ENCODE results near the gene CCN5.
"Not testable (repeated sequence)": the region's sequence is repeated elsewhere in the genome, so short reads cannot be mapped to it uniquely, and the experiment has no call there.

Gene CCN5, protein sequence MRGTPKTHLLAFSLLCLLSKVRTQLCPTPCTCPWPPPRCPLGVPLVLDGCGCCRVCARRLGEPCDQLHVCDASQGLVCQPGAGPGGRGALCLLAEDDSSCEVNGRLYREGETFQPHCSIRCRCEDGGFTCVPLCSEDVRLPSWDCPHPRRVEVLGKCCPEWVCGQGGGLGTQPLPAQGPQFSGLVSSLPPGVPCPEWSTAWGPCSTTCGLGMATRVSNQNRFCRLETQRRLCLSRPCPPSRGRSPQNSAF

DNA sequence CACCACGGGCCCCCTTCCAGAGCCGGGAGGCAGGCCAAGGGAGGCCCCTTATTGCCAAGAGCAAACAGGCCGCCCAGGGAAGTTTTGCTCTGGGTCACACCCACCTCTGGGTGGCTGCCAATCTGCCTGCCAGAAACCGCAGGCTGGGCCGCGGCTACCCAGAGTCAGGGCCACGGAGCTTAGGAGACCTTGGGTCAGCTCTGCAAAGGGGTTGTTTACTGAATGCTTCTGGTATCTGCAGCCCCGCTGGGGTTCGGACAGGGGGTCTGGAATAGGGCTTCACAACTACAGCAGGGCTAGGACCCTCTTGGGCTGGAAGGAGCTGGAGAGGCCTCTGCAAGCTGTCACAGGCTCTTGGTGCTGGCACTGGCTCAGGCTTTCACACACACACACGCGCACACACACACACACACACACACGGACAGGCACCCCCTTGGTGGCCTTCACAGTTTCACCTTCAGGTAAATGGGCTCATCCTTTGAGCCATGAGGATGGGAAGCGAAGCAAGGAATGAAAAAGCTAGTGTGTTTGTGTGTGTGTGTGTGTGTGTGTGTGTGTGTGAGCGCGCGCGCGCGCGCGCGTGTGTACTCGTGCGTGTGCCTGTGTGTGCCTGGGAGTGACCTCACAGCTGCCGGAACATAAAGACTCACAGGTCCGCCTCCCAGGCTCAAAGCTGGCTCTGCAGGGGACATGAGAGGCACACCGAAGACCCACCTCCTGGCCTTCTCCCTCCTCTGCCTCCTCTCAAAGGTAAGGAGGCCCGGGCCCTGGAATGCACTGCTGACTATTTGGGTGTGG is at the start of gene CCN5:
Gene CCN5 (plus strand): TSS at position 669 of the 798 bp plus-strand sequence. CDS start 22 bp downstream, at position 691.
- DNase-seq = peak; percentile 22

- no peak for DNase-seq
Observed at GRCh38 chr20:44666066-44666465, 49.1 kb upstream of the CCN5 start.

GRCh38 chr20:44670851-44671250 is 44.3 kb upstream of the CCN5 start:
- DNase-seq = not testable (repeated sequence)

- DNase-seq = not testable (repeated sequence)
Observed at GRCh38 chr20:44671541-44671940, 43.6 kb upstream of the CCN5 start.

DNA sequence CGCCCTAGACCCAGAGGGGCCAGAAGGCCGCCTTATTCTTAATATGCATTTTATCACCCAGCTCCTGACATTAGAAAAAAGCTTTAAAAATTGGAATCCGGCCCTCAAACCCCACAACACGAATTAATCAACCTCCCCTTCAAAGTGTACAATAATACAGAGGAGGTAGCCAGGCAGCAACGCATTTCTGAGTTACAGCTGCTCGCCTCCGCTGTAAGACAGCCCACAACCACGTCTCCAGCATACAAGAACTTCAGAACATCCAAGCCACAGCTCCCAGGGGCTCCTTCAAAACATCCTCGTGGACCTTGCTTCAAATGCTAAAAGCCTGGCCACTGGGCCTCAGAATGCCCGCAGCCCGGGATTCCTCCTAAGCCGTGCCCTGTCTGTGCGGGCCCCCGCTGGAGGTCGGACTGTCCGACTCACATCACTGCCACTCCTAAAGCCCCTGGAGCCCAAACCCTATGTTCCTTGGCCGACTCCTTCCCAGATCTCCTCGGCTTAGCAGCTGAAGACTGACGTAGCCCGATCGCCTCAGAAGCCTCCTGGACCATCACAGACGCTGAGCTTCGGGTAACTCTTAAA is 42.8 kb upstream of the CCN5 start:
- DNase-seq = not testable (repeated sequence)

DNA sequence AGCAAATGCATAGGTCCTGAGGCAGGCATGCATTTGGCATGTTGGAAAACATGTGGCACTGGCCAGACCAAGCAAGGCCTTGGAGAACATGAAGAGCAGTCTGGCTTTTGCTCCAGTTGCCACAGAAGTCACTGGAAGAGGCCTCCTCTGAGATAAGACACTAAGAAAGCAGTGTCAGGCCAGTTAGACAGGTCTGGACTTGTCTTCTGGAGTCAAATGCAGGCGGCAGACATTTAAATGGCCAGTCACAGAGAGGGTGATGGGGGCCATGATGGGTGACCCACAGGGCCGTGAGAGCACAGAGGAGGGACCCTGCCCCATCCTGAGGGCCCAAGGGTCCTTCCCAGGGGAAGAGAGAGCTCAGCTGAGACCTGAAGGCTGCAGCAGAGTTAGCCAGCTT is 36.9 kb upstream of the CCN5 start:
- DNase-seq = no peak

DNA sequence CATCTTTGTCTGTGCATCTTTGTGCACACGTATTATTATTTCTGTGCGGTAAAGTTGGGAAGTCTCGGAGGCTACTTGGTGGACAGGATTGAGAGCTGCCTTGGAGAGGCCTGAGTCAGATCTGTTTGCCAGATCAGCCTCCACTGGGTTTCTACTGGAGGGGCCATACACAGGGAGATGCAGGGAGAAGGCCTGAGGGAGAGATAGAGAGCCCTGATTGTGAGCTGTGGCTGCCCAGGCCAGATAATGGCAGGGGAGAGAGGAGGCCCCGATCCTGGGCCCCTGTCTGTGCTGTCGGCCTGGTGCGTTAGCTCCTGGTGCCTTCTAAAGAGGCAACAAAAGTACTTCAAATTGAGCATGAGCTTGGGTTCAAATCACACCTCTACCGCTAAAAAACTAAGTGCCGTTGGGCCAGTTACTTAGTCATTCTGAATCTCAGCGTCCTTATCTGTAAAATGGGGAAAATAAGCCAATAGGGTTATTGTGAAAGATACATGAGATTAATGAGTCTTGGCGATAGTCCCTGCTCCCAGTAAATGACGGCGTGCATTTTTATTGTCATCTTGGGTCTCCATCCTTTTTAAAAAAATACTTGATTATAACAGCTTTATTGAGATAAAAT is 36.1 kb upstream of the CCN5 start:
- DNase-seq = no peak

DNA sequence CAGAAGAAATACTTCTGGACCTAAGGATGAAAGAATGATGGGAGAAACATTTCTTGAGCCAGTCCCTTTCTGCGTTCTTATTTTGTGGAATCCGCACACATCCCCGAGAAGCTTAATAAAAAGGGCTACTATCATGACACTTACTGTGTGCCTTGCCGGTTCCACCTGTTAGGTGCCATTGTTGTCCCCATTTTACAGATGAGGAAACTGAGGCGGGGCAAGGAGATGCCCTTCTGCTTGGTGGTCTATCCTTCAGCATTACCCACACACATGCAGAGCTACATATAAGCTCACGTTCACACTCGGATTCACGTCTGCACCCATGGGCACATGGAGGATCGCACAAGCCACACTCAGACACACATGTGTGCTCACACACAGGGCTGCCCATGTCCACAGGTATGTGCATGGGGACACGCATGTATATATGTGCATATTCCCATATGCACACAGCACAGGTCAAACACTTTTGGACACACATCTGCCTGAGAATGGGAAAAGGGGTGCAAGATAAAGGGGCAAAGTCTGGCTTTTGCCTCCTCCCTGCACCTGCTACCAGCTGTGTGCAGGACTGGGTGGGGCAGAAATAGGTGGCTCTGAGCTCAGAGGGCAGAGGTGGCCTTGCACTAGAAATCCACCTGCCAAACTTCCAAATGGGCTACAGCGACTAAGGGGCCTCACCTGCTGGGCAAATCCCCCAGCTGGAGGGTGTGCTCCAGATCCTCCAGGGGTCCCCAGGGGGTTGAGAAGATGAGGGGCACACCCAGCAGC is 33.2 kb upstream of the CCN5 start:
- no peak for DNase-seq

GRCh38 chr20:44683263-44684046 is 31.7 kb upstream of the CCN5 start:
- no peak for DNase-seq

DNA sequence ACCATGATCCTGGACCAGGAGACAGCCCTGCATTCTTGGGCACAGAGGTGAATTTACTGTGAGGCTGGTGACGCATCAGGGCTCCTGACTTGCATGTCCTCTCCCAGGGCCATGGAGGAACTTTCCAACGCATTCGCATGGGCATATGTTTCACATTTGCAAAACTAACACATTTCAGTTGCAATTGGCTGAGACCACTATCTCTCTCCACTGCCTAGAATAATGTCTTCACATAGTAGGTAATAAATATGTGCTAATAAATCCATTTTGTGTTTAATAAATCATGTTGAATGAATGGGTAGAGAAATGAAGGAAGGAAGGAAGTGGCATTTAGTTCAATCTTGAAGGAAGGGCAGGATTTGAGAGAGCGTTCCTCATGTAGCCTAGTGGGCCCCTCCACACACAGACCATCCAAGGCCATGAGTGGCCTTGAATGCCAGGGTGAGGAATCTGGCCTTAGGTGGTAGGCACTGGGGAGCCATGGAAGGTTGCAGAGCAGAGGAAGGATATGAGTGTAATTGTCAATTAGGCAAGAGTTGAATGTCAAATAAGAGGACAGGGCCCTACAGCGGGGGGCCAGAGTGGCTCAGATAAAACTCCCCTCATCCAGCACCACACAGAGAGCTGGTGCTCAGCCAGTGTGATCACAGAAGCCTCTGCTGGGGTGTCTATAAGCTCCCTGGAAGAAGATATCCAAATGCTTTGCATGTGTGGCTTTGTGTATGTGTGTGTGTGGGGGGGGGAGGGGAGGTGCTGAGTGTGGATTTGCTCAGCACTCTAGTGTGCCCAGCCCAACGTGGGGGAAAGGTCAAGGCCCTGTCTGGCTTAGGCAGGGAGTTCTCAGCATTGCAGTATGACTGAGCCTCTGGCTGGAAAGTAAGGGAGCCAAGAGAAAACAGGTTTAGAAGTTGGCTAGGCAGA is 30.9 kb upstream of the CCN5 start:
- DNase-seq = no peak

- no peak for DNase-seq
Observed at GRCh38 chr20:44686934-44687333, 28.2 kb upstream of the CCN5 start.

GRCh38 chr20:44688053-44688625 is 27.0 kb upstream of the CCN5 start:
- no peak for DNase-seq

- DNase-seq = no peak
Observed at GRCh38 chr20:44689809-44690208, 25.4 kb upstream of the CCN5 start.

DNA sequence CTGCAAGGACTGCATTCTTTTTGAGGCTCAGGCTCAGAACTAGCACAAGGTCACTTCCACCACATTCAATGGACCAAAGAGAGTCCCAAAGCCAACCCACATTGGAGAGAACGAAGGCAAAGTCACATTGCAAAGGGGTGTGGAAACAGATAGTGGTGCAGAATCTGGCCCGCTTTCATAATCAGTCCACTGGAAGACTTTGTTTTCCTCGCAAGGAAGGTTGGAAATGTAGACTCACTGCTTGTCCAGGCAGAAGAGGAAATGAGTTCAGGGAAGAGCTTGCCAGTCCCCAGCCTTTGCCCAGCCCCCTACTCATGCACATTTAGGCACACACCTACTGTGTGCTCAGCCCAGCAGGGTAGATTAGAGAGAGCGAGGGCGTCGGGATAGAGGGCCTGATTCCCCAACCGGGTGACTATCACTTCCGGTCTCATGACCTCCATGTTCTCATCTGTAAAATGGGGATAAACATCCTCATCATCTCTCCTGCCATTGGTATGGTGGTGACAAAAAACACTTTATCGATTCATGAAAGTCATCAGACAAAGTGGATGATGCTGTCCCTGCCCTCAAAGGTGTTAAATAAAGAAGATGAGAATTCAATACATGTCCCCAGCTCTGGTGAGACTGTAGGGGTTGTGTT is 24.3 kb upstream of the CCN5 start:
- DNase-seq = no peak

DNA sequence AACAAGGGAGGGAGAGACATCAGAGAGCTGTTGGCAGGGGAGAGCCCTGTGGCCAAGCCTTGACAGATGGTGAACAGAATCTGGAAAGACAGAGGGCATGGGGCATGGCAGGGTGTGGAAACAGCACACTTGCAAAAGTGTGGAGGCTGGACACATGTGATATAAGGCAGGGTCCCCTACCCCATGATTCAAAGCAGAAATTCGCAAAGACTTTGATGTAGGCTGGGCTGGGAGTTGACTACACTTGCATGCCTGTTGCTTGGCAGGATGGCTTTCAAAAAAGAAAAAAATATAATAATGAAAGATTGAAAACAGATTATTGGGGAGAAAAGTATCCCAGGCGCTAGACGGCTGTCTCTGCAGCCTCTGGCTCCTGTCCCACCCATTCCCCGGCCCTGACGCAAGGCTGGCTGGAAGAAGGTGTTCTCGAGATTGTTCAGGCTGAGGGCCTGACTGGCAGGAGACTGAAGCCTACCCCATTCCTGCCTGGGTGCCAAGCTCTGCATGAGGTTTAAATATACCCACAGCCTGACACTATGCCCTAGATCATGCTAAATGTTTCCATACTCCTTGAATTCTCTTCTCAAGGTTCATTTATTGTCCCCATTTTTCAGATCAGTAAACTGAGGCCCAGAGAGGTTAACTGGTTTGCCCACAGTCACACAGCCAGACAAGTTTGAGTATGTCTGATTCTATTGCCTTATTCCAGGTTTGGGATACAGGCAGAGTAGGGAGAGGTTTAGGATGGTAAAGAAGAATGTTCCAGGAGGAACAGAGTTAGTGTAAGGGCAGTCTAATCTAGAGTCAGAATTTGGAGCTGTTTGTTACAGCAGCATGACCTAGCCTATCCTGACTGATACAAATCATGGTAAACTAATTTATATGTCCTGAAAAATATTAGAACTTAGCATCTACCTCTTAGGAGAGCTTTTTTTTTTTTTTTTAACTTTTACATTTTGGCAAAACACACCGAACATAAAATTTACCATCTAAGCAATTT is 23.4 kb upstream of the CCN5 start:
- DNase-seq = no peak

DNA sequence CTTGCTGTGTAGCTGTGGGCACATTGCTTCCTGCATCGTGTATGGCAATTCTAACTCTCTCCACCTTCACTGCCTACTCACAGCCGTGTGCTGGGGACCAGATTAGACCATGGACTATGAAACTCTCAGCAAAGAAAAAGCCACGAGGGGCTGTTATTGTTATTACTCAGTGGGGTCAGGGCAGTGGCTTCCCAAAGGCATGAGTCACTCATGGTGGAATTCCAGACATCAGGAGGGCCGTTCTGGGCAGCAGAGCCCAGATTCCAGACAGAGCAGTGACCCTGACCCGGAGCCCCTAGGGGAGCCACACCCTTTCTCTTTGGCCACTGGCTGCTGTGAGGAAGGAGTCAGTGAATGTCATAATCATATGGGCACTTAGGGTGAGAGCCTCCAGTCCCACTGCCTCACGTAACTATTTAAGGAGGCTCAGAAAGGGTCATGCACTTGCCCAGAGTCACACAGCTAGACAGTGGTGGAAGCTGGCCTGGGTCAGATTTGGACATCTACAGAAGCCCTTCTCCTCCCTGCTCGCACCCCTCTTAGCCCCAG is 22.2 kb upstream of the CCN5 start:
- peak; percentile 74 for DNase-seq

DNA sequence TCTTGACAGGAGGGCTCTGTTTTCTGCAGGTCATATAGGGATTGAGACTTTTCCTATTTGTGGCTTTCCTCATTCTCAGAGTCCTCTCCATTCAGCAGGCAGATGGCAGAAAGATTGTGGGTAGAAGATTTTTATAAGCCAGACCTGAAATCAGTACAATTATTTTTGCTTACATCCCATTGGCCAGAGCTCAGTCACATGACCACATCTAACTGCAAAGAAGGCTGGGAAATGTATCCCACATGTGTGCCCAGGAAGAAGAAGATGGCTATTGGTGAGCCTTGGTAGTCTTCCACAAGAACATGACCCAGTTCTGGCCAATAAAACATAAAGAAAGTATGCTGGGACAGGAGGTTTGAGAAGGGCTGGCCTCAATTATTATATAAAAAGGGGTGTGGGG is 21.5 kb upstream of the CCN5 start:
- no peak for DNase-seq

GRCh38 chr20:44694159-44694558 is 21.0 kb upstream of the CCN5 start:
- DNase-seq = no peak

Measured in GOT3 (cell line).